ENCODE measurements around the gene GNL3L. TPM values are rescaled to one million over a fixed set of nuclear protein-coding genes. Genes with fewer than 3 reads are reported as not detected.

The GNL3L gene
- total and polyA plus RNA-seq, 2 donors (not counting 3 experiments of a cell fraction or from before 2014, with no cell fraction given) = 20.3 to 48.0 TPM

- TF ChIP-seq POLR2AphosphoS5 (IDR thresholded peaks at IDR 0.05; ENCODE audit: insufficient read depth, low read depth, low read length) = no peak
- TF ChIP-seq POLR2A (IDR thresholded peaks at IDR 0.05; ENCODE audit: low read depth, low read length) = no peak
- TF ChIP-seq MAX (IDR thresholded peaks at IDR 0.05; ENCODE audit: insufficient read depth, insufficient read length) = no peak
- no peak for TF ChIP-seq JUN (IDR thresholded peaks at IDR 0.05; ENCODE audit: borderline replicate concordance, insufficient read depth, insufficient read length, low read depth)
- no peak for TF ChIP-seq CTCF (IDR thresholded peaks at IDR 0.05; ENCODE audit: extremely low read depth in 1 of 2, insufficient read depth in 1 of 2, low read depth in 1 of 2, low read length in 2 of 2)
- no peak for TF ChIP-seq MYC (IDR thresholded peaks at IDR 0.05; ENCODE audit: low read depth, low read length)
- TF ChIP-seq GATA2 (IDR thresholded peaks at IDR 0.05; ENCODE audit: insufficient read depth, insufficient read length, low read depth, low read length) = no peak
- TF ChIP-seq FOS (IDR thresholded peaks at IDR 0.05; ENCODE audit: borderline replicate concordance, insufficient read depth, low read length) = no peak
- TF ChIP-seq EZH2 (IDR thresholded peaks at IDR 0.05; ENCODE audit: borderline replicate concordance, low read depth, low read length, severe bottlenecking) = no peak
- ChIA-PET POLR2A (no interaction called here), CTCF (no interaction called here)
- Histone ChIP-seq H3K4me2 (ENCODE audit: insufficient read depth, low read length) (no peak overlapping the region), H2AFZ (ENCODE audit: low read depth, low read length) (no peak overlapping the region), H3K9me1 (replicated peaks; ENCODE audit: control insufficient read depth, extremely low read depth, insufficient read depth, low read length) (no peaks in the 10 kb centered on the region), H3K27ac (ENCODE audit: insufficient read depth, low read depth, low read length) (no peak overlapping the region), H3K4me1 (ENCODE audit: control insufficient read depth, extremely low read depth, insufficient read depth, low read length) (no peaks in the 10 kb centered on the region), H3K4me3 (replicated peaks in 1 of 3; ENCODE audit: insufficient read depth in 1 of 3, low read depth in 1 of 3, low read length in 3 of 3) (no peak overlapping the region), H3K9ac (replicated peaks; ENCODE audit: extremely low read depth, insufficient read depth, low read length) (no peak overlapping the region), H3K79me2 (ENCODE audit: control insufficient read depth, insufficient read depth, low read length) (no peaks in the 10 kb centered on the region), H3K9me3 (replicated peaks; ENCODE audit: control insufficient read depth, insufficient read depth, low read length) (no peaks in the 10 kb centered on the region), H3K27me3 (ENCODE audit: control insufficient read depth in 2 of 2, insufficient read depth in 2 of 2, low read length in 2 of 2) (no peaks in the 10 kb centered on the region), H4K20me1 (replicated peaks; ENCODE audit: control insufficient read depth, extremely low read depth, insufficient read depth, low read length) (no peaks in the 10 kb centered on the region), H3K36me3 (ENCODE audit: control insufficient read depth in 2 of 2, extremely low read depth in 1 of 2, insufficient read depth in 2 of 2, low read length in 2 of 2) (no peaks in the 10 kb centered on the region)
- dilution Hi-C loops (cut with MboI; ENCODE audit: extremely low pct_ligation_motif_present, low sequenced_read_pairs) = no loop called here
- FAIRE-seq (peak; percentile 48), DNase-seq (ENCODE audit: low read depth, low spot score) (no peak)
- no TSS peak for BruUV-seq (replicated peaks)
- intact Hi-C loops (cut with micrococcal nuclease) = no loop called here
Measured at GRCh38 chrX:54602563-54602962, 72.5 kb downstream of the GNL3L start.

Other genes with a start within 250 kb of the GNL3L start
- gene WNK3, start 172.2 kb upstream of the GNL3L start, total RNA-seq = 2.6 and 2.7 TPM in 2 replicates
- 0.29 and 0.30 TPM in 2 replicates for gene WNK3, start 172.2 kb upstream of the GNL3L start, polyA plus RNA-seq
- gene TSR2, start 89.8 kb upstream of the GNL3L start, total RNA-seq = 22.8 and 25.1 TPM in 2 replicates
- 8.9 and 12.4 TPM in 2 replicates for gene TSR2, start 89.8 kb upstream of the GNL3L start, polyA plus RNA-seq
- gene FGD1, start 34.0 kb upstream of the GNL3L start, total RNA-seq = 18.0 and 19.6 TPM in 2 replicates
- 6.3 and 6.7 TPM in 2 replicates for gene FGD1, start 34.0 kb upstream of the GNL3L start, polyA plus RNA-seq